Epithelial cell of proximal tubule (primary cell): ENCODE data around the gene SLC35F6. TPM values are rescaled to one million over a fixed set of nuclear protein-coding genes. Genes with fewer than 3 reads are reported as not detected.
"Not testable (repeated sequence)": the region's sequence is repeated elsewhere in the genome, so short reads cannot be mapped to it uniquely, and the experiment has no call there.

Experiments
- DNase-seq: peaks from one replicate; pipeline ENCODE4 v3.0.0-alpha.2; 2011; ENCODE audit warnings: low read depth
- H3K4me3 ChIP-seq: 2 replicates; pipeline ENCODE4 v1.5.1; 2011; ENCODE audit warnings: low read depth, mild to moderate bottlenecking, low read length
- total RNA-seq: library from RNA; depleted of rRNA; stranded (reverse); fragments of >200 nt; gene quantifications from 2 replicates; pipeline ENCODE4 v1.2.3, GENCODE V29; 2015
- TF ChIP-seq, protein P1 (sequence below): conservative IDR thresholded peaks from 2 replicates; pipeline ENCODE4 v1.5.1; 2012; ENCODE audit warnings: low read depth, mild to moderate bottlenecking, low read length

SLC35F6 gene
- total RNA-seq, 1 donor from 2014 or later, result 27.2 TPM

DNA sequence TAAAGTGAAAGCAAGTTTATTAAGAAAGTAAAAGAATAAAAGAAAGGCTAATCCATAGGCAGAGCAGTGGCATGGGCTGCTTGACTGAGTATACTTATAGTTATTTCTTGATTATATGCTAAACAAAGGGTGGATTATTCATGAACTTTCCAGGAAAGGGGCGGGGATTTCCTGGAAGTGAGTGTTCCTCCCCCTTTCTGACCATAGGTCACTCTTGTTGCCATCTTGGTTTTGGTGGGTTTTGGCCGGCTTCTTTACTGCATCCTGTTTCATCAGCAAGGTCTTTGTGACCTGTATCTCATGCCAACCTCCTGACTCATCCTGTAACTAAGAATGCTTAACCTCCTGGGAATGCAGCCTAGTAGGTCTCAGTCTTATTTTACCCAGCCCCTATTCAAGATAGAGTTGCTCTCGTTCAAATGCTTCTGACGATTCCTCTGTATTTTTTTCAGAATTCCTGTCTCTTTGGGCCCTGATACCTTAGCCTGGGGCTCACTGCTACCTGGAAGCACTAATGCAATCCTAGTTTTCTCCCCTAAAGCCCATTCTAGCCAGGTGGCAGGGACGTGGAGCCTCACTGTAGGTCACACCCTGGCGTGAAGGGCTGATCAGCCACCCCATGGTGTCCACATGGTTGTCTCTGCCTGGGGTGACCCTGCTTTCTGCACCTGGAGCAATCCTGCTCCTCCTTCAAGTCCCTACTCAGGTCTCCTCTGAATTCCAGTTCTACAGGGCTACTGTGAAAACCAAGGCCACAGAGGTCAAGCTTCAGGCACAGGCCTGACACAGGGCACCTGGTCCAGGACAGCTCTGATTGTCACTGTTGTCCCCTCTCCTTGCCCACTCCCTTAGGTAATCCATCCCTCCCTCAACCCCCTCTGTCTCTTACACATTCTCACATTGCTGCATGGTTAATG is 6.0 kb upstream of the SLC35F6 start:
- H3K4me3 ChIP-seq, result no peak overlapping the region
- DNase-seq, result peak; percentile 97
- TF ChIP-seq, protein P1, sequence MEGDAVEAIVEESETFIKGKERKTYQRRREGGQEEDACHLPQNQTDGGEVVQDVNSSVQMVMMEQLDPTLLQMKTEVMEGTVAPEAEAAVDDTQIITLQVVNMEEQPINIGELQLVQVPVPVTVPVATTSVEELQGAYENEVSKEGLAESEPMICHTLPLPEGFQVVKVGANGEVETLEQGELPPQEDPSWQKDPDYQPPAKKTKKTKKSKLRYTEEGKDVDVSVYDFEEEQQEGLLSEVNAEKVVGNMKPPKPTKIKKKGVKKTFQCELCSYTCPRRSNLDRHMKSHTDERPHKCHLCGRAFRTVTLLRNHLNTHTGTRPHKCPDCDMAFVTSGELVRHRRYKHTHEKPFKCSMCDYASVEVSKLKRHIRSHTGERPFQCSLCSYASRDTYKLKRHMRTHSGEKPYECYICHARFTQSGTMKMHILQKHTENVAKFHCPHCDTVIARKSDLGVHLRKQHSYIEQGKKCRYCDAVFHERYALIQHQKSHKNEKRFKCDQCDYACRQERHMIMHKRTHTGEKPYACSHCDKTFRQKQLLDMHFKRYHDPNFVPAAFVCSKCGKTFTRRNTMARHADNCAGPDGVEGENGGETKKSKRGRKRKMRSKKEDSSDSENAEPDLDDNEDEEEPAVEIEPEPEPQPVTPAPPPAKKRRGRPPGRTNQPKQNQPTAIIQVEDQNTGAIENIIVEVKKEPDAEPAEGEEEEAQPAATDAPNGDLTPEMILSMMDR, result no peak

DNA sequence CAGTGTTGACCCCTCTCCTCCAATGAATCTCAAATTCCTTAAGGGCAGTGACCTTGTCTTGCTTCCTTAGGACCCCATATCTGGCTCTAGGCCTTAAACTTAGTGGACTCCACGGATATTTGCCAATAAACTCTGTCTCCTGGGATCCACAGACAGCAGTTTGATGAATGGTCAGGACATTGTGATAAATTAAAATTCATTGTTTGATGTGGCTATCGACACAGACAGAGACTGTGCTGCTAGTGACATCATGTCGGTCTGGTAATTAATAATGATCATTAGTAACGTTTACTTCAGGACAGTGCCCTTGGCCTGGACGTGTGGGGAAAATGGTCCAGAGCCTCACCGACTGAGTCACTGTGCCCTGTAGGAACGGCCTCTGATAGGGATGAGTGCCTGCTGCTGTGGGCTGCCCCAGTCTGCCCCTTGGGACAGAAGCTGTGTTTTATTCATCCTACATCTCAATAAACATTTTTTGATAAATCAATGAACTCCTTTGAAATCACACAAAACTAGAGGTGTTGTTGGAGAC is 5.2 kb upstream of the SLC35F6 start:
- DNase-seq, result peak; percentile 47
- no peak overlapping the region for H3K4me3 ChIP-seq
- TF ChIP-seq, protein P1, result no peak

DNA sequence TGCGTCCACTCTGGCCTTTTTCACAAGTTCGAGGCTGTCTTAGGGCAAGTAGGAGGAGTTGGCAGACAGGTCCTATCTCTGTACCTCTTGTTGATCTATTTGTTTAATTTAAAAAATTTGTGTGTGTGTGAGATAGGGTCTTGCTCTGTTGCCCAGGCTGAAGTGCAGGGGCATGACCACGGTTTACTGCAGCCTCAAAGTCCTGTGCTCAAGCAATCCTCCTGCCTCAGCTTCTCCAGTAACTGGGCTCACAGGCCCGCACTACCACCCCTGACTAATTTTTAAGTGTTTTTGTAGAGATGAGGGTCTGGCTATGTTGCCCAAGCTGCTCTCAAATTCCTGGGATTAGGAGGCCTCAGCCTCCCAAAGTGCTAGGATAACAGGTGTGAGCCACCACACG is 4.2 kb upstream of the SLC35F6 start:
- H3K4me3 ChIP-seq, result no peak overlapping the region
- TF ChIP-seq, protein P1, result no peak
- no peak for DNase-seq

DNA sequence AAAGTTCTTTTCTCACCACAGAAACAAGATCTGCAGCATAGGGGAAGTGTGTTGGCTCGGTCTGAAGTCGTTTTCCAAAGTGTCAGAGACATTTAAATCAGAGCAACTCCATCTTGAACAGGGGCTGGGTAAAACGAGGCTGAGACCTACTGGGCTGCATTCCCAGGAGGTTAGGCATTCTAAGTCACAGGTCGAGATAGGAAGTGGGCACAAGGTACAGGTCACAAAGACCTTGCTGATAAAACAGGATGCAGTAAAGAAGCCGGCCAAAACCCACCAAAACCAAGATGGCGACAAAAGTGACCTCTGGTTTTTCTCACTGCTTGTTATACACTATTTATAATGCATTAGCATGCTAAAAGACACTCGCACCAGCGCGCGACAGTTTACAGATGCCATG is 3.1 kb upstream of the SLC35F6 start:
- not testable (repeated sequence) for DNase-seq, H3K4me3 ChIP-seq

DNA sequence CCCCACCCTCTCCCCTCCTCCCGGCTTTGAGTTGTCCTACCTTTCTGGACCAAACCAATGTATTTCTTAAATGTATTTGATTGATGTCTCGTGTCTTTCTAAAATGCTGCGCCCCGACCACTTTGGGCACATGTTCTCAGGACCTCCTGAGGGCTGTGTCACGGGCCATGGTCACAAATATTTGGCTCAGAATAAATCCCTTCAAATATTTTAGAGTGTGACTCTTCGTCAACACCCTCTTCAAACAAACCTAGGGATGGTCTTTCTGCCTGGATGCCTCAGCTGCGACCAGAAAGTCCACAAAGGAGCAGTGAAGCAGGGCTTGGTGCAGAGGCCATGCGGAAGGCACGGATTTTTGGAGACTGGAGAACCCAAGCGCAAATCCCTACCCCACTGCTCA is 1.1 kb upstream of the SLC35F6 start:
- TF ChIP-seq, protein P1, result no peak
- H3K4me3 ChIP-seq, result no peak overlapping the region
- no peak for DNase-seq

DNA sequence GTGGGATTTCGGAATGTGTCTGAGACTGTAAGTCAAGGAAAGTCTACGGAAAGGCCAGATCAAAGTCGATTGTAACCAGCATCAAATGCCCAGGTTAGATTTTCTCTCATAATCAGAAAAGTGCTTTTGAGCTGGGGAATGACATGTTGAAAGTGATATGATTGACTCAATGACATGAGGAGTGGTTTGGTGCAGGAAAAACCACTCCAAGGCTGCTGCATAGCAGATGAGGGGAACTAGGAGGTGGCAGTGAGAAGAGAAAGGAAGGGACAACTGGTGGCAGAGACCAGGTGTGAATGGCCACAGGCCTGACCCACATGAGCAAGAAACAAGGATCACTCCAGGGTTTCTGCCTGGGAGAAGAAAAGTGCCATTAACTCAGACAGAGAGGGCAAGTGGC is 822 bp downstream of the SLC35F6 start:
- DNase-seq, result no peak

DNA sequence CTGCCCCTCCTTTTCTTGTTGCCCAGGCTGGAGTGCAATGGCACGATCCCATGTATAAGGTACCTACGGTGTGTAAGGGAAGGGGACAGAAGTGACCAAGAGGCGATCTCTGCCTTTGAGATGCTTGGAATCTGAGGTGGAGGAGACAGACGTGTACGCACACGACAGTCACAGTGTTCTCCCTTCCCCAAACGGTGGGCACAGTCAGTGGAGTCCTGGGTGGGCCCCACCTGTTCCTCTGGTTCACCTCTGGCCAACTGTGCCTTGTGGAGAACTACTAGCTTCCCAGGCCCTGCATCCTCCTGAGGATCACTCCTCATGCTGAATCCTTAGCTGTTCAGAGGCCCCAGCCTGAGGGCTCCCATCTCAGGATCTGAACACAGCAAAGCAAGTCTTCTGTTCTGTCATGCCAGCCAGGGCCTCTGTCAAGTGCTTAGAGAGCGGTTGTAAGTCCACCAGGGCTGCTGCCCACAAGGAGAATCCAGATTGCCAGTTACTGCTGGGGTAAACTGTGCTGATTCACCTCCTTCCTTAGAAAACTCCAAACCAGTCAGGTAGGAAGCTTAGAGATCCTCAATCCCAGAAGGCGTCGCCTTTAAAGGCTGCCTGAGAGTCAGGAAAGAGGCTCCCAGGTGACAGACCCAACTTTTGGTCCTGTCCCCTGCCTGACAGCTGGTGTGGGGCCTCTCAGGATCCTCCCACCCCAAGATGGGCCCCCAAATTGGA is 1.6 kb downstream of the SLC35F6 start:
- DNase-seq, result no peak
- H3K4me3 ChIP-seq, result peak overlapping the region; percentile 99
- TF ChIP-seq, protein P1, result no peak

More for the DNA sequence above, 822 bp downstream of the SLC35F6 start:
- TF ChIP-seq, protein P1, result no peak
- peak overlapping the region; percentile 99 for H3K4me3 ChIP-seq
